Measurements from ENCODE around the gene NPY4R. TPM values are rescaled to one million over a fixed set of nuclear protein-coding genes. Genes with fewer than 3 reads are reported as not detected.
"Not testable (repeated sequence)": the region's sequence is repeated elsewhere in the genome, so short reads cannot be mapped to it uniquely, and the experiment has no call there.

Gene NPY4R
- total and polyA plus RNA-seq, 8 donors, result not detected

GRCh38 chr10:46418283-46418682 is 47.5 kb downstream of the NPY4R start:
- FAIRE-seq; H3K27ac ChIP-seq; H3K36me3 ChIP-seq; H3K9me3 ChIP-seq; DNase-seq; H3K4me1 ChIP-seq; ATAC-seq; H3K4me3 ChIP-seq; intact Hi-C loops (cut with DNase I); H3K27me3 ChIP-seq: not testable (repeated sequence)
- 82 to 85% methylated on average over 1 to 5 of the region's 7 CpGs for WGBS, 2 donors

GRCh38 chr10:46415291-46415690 is 50.5 kb downstream of the NPY4R start:
- H3K36me3 ChIP-seq; H3K4me1 ChIP-seq; H3K27ac ChIP-seq; H3K9me3 ChIP-seq; DNase-seq; H3K4me3 ChIP-seq; H3K27me3 ChIP-seq; FAIRE-seq; intact Hi-C loops (cut with DNase I); ATAC-seq: not testable (repeated sequence)
- WGBS, 2 donors, result 84 to 88% methylated on average over 4 of the region's 6 CpGs

- H3K27ac ChIP-seq; FAIRE-seq; intact Hi-C loops (cut with DNase I); H3K27me3 ChIP-seq; H3K4me1 ChIP-seq; DNase-seq; H3K9me3 ChIP-seq; H3K4me3 ChIP-seq; H3K36me3 ChIP-seq: not testable (repeated sequence)
- peak in 1 of 4 donors; percentile 59 for ATAC-seq
- WGBS, 2 donors, result no CpG with 5 or more reads among the region's 5 CpGs
These were observed 53.1 kb downstream of the NPY4R start for GRCh38 chr10:46412665-46413064.

- H3K27me3 ChIP-seq; H3K4me1 ChIP-seq; FAIRE-seq; intact Hi-C loops (cut with DNase I); H3K36me3 ChIP-seq; H3K4me3 ChIP-seq; H3K9me3 ChIP-seq; ATAC-seq; H3K27ac ChIP-seq; DNase-seq: not testable (repeated sequence)
These were observed 54.6 kb downstream of the NPY4R start for GRCh38 chr10:46411123-46411522.

Other genes with a start within 250 kb of the NPY4R start
- gene ANTXRL, start 179.0 kb downstream of the NPY4R start, total RNA-seq, result not detected
- gene ANTXRL, start 179.0 kb downstream of the NPY4R start, polyA plus RNA-seq, result under 1 TPM in 1 of 2 donors, not detected in 1; 0.15 TPM
- under 1 TPM in 1 of 6 donors, not detected in 5; 0.19 TPM for gene ANXA8L1, start 90.2 kb downstream of the NPY4R start, total RNA-seq
- 1 to 10 TPM in 1 of 2 donors, under 1 TPM in 1; 0.12 to 1.2 TPM for gene ANXA8L1, start 90.2 kb downstream of the NPY4R start, polyA plus RNA-seq
- gene GPRIN2, start 90.7 kb upstream of the NPY4R start, total RNA-seq, result 10 to 100 TPM in 1 of 6 donors, 1 to 10 TPM in 5; 3.7 to 14.0 (median 4.3) TPM
- gene GPRIN2, start 90.7 kb upstream of the NPY4R start, polyA plus RNA-seq, result 10 to 100 TPM in 1 of 2 donors, 1 to 10 TPM in 1; 6.0 to 12.3 TPM
- 10 to 100 TPM in 1 of 6 donors, 1 to 10 TPM in 5; 2.1 to 10.7 (median 3.9) TPM for gene SYT15, start 113.2 kb upstream of the NPY4R start, total RNA-seq
- gene SYT15, start 113.2 kb upstream of the NPY4R start, polyA plus RNA-seq, result 1 to 10 TPM; 2.7 to 3.7 TPM